HL-60 (cell line): ENCODE measurements around the gene SENP5.

Experiments used
- POLR2AphosphoS5 ChIP-seq: IDR thresholded peaks from 2 replicates; pipeline ENCODE4 v1.6.1; 2012; ENCODE audit warnings: low read depth
- TF ChIP-seq, protein P1 (sequence below): IDR thresholded peaks from one replicate; pipeline ENCODE4 v1.5.1; 2011; ENCODE audit warnings: low read length, control low read depth, inconsistent platforms; ENCODE audit not compliant: insufficient read depth
- TF ChIP-seq, protein P2 (sequence below): IDR thresholded peaks from 2 replicates; pipeline ENCODE4 v1.6.1; 2012; ENCODE audit warnings: low read depth; ENCODE audit not compliant: insufficient replicate concordance

DNA sequence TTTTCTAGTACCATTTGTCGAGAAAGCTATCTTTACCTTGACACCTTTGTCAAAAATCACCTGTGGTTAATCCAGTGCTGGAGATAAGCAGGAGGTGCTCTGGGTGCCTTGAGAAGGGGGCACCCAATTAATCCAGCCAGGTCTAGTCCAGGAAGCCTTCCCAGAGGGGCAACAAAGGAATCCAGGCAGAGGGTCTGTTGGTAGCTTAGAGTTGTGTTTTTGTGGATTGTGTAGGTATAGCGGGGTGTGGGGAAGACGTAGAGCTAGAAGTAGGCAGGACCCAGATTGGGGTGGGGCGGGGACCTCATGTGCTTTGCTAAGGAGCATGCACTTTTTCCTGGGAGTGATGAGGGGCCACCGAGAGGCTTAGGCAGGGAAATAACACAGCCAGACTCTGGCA lies 106.9 kb downstream of the SENP5 start:
- TF ChIP-seq POLR2AphosphoS5 = no peak
- TF ChIP-seq, protein P1, sequence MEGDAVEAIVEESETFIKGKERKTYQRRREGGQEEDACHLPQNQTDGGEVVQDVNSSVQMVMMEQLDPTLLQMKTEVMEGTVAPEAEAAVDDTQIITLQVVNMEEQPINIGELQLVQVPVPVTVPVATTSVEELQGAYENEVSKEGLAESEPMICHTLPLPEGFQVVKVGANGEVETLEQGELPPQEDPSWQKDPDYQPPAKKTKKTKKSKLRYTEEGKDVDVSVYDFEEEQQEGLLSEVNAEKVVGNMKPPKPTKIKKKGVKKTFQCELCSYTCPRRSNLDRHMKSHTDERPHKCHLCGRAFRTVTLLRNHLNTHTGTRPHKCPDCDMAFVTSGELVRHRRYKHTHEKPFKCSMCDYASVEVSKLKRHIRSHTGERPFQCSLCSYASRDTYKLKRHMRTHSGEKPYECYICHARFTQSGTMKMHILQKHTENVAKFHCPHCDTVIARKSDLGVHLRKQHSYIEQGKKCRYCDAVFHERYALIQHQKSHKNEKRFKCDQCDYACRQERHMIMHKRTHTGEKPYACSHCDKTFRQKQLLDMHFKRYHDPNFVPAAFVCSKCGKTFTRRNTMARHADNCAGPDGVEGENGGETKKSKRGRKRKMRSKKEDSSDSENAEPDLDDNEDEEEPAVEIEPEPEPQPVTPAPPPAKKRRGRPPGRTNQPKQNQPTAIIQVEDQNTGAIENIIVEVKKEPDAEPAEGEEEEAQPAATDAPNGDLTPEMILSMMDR = no peak
- TF ChIP-seq, protein P2, sequence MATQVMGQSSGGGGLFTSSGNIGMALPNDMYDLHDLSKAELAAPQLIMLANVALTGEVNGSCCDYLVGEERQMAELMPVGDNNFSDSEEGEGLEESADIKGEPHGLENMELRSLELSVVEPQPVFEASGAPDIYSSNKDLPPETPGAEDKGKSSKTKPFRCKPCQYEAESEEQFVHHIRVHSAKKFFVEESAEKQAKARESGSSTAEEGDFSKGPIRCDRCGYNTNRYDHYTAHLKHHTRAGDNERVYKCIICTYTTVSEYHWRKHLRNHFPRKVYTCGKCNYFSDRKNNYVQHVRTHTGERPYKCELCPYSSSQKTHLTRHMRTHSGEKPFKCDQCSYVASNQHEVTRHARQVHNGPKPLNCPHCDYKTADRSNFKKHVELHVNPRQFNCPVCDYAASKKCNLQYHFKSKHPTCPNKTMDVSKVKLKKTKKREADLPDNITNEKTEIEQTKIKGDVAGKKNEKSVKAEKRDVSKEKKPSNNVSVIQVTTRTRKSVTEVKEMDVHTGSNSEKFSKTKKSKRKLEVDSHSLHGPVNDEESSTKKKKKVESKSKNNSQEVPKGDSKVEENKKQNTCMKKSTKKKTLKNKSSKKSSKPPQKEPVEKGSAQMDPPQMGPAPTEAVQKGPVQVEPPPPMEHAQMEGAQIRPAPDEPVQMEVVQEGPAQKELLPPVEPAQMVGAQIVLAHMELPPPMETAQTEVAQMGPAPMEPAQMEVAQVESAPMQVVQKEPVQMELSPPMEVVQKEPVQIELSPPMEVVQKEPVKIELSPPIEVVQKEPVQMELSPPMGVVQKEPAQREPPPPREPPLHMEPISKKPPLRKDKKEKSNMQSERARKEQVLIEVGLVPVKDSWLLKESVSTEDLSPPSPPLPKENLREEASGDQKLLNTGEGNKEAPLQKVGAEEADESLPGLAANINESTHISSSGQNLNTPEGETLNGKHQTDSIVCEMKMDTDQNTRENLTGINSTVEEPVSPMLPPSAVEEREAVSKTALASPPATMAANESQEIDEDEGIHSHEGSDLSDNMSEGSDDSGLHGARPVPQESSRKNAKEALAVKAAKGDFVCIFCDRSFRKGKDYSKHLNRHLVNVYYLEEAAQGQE = no peak
